Cardiac fibroblast (primary cell): Measurements from ENCODE around the gene ABR.
"Not testable (repeated sequence)": the region's sequence is repeated elsewhere in the genome, so short reads cannot be mapped to it uniquely, and the experiment has no call there.

Experiments
- DNase-seq, 2 donors: peaks; one replicate each; pipeline versions ENCODE4 v3.0.0 to v3.0.0-alpha.2; 2010; ENCODE audit warnings: low read depth in 2 of 2
- H3K4me3 ChIP-seq, 2 donors: replicated peaks in 1 of 2; 1 replicate in 1 of 2; 2 replicates in 1 of 2; pipeline ENCODE4 v1.5.1; 2011; ENCODE audit warnings: low read depth in 2 of 2, low read length in 2 of 2, mild to moderate bottlenecking in 2 of 2, moderate library complexity in 1 of 2
- CTCF ChIP-seq: IDR thresholded peaks from one replicate; pipeline ENCODE4 v1.5.1; 2011; ENCODE audit warnings: low read depth, mild to moderate bottlenecking, low read length, inconsistent platforms

ABR gene

GRCh38 chr17:1104222-1104621, 75.6 kb downstream of the ABR start:
- no peak overlapping the region for H3K4me3 ChIP-seq
- peak in 1 of 2 donors; percentile 44 for DNase-seq
- TF ChIP-seq CTCF: no peak

GRCh38 chr17:1100382-1100781, 79.4 kb downstream of the ABR start:
- no peak overlapping the region for H3K4me3 ChIP-seq
- TF ChIP-seq CTCF: no peak
- no peak for DNase-seq

GRCh38 chr17:1099242-1099641, 80.5 kb downstream of the ABR start:
- DNase-seq: no peak
- no peak for TF ChIP-seq CTCF
- H3K4me3 ChIP-seq: no peak overlapping the region

GRCh38 chr17:1097972-1098744, 81.6 kb downstream of the ABR start:
- not testable (repeated sequence) for H3K4me3 ChIP-seq
- peak; percentile 82 to 88 for DNase-seq

- no peak for TF ChIP-seq CTCF
- DNase-seq: no peak
- H3K4me3 ChIP-seq: no peak overlapping the region
Measured at GRCh38 chr17:1096215-1096614, 83.6 kb downstream of the ABR start.

GRCh38 chr17:1095853-1096173, 84.0 kb downstream of the ABR start:
- no peak overlapping the region for H3K4me3 ChIP-seq

More at GRCh38 chr17:1095853-1096173, 84.0 kb downstream of the ABR start:
- DNase-seq: no peak
- no peak for TF ChIP-seq CTCF
